NT2/D1 (cell line): ENCODE results near the gene KIFC3.

Experiments used
- SUZ12 ChIP-seq: IDR thresholded peaks from 2 replicates; pipeline ENCODE4 v1.6.1; 2011; ENCODE audit not compliant: insufficient read length, insufficient read depth; ENCODE audit errors: extremely low read depth
- YY1 ChIP-seq: IDR thresholded peaks from 2 replicates; pipeline ENCODE4 v1.6.1; 2011; ENCODE audit not compliant: insufficient read length, insufficient read depth
- ZNF274 ChIP-seq: IDR thresholded peaks from 2 replicates; pipeline ENCODE4 v1.6.1; 2011; ENCODE audit warnings: mild to moderate bottlenecking, low read depth, low read length

- TF ChIP-seq YY1 (no peak), ZNF274 (no peak), SUZ12 (no peak)
These were observed 35.9 kb upstream of the KIFC3 start for GRCh38 chr16:57838161-57838560.
